ENCODE results near the gene PPP1R1A.

The PPP1R1A gene

DNA sequence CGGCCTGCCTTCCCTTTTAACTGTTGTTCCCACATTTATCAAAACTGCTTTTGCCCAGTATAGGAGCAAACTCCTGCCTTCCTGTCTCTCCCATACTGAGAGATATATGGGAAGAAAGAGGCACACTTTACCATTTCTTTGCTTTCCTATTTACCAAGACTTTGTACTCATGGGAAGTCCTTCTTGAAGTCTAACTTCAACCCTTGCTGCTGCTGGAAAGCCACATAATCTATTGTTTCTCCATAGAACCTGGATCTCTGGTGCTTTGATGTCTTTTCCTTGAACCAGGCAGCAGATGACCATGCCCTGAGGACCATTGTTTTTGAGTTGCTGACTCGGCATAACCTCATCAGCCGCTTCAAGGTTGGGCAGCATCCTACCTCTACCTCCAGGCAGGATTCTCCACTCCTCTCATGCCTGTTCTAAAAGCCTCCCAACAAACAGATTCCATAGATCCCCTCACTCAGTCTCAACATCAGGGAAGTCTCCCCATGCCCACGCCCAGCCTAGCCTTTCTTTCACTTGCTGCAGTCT, 18.4 kb downstream of the PPP1R1A start:
- peaks cover 10% of the 10 kb centered on the region for H3K36me3 ChIP-seq (ENCODE audit: control insufficient read depth, insufficient read depth, low read length)
- TF ChIP-seq CTCF (IDR thresholded peaks at IDR 0.05; ENCODE audit: insufficient read depth, low read length, poor library complexity, severe bottlenecking), result no peak
- no peak overlapping the region for H3K4me3 ChIP-seq (replicated peaks; ENCODE audit: low read depth, low read length)
- no peak for DNase-seq (ENCODE audit: extremely low read depth, insufficient read length)
- no peaks in the 10 kb centered on the region for H3K27me3 ChIP-seq (replicated peaks; ENCODE audit: control insufficient read depth, insufficient read depth, low read length)

GRCh38 chr12:54569072-54569471, 19.4 kb downstream of the PPP1R1A start:
- no peak for TF ChIP-seq CTCF (IDR thresholded peaks at IDR 0.05; ENCODE audit: insufficient read depth, low read length, poor library complexity, severe bottlenecking)
- H3K27me3 ChIP-seq (replicated peaks; ENCODE audit: control insufficient read depth, insufficient read depth, low read length), result no peaks in the 10 kb centered on the region
- H3K4me3 ChIP-seq (replicated peaks; ENCODE audit: low read depth, low read length), result no peak overlapping the region
- no peak for DNase-seq (ENCODE audit: extremely low read depth, insufficient read length)
- peaks cover 8% of the 10 kb centered on the region for H3K36me3 ChIP-seq (ENCODE audit: control insufficient read depth, insufficient read depth, low read length)

DNA sequence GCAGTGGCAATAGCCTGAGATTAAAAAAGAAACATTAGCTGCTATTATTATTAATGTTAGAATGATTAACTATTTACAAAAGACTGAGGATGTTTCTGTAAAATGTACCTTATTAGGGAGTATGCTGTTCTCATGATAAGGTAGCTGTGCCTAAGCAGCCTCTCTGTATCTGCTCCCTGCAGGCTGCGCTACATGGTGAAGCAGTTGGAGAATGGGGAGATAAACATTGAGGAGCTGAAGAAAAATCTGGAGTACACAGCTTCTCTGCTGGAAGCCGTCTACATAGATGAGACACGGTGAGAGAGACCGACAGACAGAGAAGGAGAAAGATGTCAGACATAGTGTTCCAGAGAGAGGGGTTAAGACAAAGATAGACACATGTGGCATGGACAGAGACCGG, 21.7 kb downstream of the PPP1R1A start:
- no peak for DNase-seq (ENCODE audit: extremely low read depth, insufficient read length)
- no peak overlapping the region for H3K4me3 ChIP-seq (replicated peaks; ENCODE audit: low read depth, low read length)
- no peaks in the 10 kb centered on the region for H3K27me3 ChIP-seq (replicated peaks; ENCODE audit: control insufficient read depth, insufficient read depth, low read length)
- no peak for TF ChIP-seq CTCF (IDR thresholded peaks at IDR 0.05; ENCODE audit: insufficient read depth, low read length, poor library complexity, severe bottlenecking)
- H3K36me3 ChIP-seq (ENCODE audit: control insufficient read depth, insufficient read depth, low read length), result peaks cover 4% of the 10 kb centered on the region

DNA sequence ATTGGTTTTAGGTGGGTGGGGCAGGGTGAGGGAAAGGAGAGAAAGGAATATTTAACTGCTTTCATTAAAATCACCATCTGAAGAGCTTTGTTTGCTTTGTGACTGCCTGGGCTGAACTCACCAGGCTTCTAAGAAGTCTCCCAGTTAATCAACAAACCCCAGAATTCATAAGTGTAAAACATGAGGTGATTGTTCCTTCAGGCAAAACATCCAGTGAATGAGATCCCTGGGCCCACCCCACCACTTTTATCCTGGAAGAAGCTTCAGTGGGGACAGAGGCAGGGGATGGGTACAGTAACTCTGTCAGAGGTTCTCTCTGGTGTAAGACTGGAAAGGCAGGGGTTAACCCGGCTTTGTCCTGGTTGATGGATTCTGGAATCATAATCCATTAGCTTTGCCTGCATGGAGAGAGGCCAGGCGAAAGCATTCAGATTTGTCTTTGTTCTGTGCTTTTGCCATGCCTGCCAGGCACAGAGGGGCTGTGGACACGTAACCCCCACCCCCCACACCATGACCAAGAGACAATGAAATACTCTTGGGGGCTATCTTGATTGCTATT, 22.4 kb downstream of the PPP1R1A start:
- Histone ChIP-seq H3K36me3 (ENCODE audit: control insufficient read depth, insufficient read depth, low read length) (peaks cover 3% of the 10 kb centered on the region; the same call in 1 of the 2 replicates), H3K4me3 (replicated peaks; ENCODE audit: low read depth, low read length) (no peak overlapping the region), H3K27me3 (replicated peaks; ENCODE audit: control insufficient read depth, insufficient read depth, low read length) (no peaks in the 10 kb centered on the region)
- no peak for DNase-seq (ENCODE audit: extremely low read depth, insufficient read length)
- TF ChIP-seq CTCF (IDR thresholded peaks at IDR 0.05; ENCODE audit: insufficient read depth, low read length, poor library complexity, severe bottlenecking), result no peak

GRCh38 chr12:54565310-54565985, 23.0 kb downstream of the PPP1R1A start:
- Histone ChIP-seq H3K27me3 (replicated peaks; ENCODE audit: control insufficient read depth, insufficient read depth, low read length) (no peaks in the 10 kb centered on the region), H3K36me3 (ENCODE audit: control insufficient read depth, insufficient read depth, low read length) (peaks cover 3% of the 10 kb centered on the region; the same call in 1 of the 2 replicates), H3K4me3 (replicated peaks; ENCODE audit: low read depth, low read length) (no peak overlapping the region)
- TF ChIP-seq CTCF (IDR thresholded peaks at IDR 0.05; ENCODE audit: insufficient read depth, low read length, poor library complexity, severe bottlenecking), result no peak
- no peak for DNase-seq (ENCODE audit: extremely low read depth, insufficient read length)

Data from GM06990 (cell line).